Skeletal muscle satellite cell (primary cell): ENCODE results near the gene P3H1. TPM values are rescaled to one million over a fixed set of nuclear protein-coding genes. Genes with fewer than 3 reads are reported as not detected.
"Not testable (repeated sequence)": the region's sequence is repeated elsewhere in the genome, so short reads cannot be mapped to it uniquely, and the experiment has no call there.

Experiments used
- H3K27me3 ChIP-seq: 2 replicates; pipeline ENCODE4 v1.7.0; 2013; ENCODE audit warnings: low read length; ENCODE audit not compliant: control insufficient read depth, insufficient read depth
- H3K36me3 ChIP-seq: 2 replicates; pipeline ENCODE4 v1.7.0; 2013; ENCODE audit warnings: mild to moderate bottlenecking, control low read depth, low read length; ENCODE audit not compliant: insufficient read depth
- H3K4me1 ChIP-seq: 2 replicates; pipeline ENCODE4 v1.7.0; 2013; ENCODE audit warnings: low read length; ENCODE audit not compliant: control insufficient read depth, insufficient read depth
- H3K4me2 ChIP-seq: 2 replicates; pipeline ENCODE4 v1.7.0; 2013; ENCODE audit warnings: mild to moderate bottlenecking, low read length
- H3K4me3 ChIP-seq: 2 replicates; pipeline ENCODE4 v1.7.0; 2013; ENCODE audit warnings: low read length
- H3K9ac ChIP-seq: 2 replicates; pipeline ENCODE4 v1.7.0; 2013; ENCODE audit warnings: mild to moderate bottlenecking, low read depth, low read length, moderate library complexity
- H3K9me3 ChIP-seq: replicated peaks from 2 replicates; pipeline ENCODE4 v1.7.0; 2013; ENCODE audit warnings: mild to moderate bottlenecking, control low read depth, low read length
- total RNA-seq: library from RNA; depleted of rRNA; stranded (reverse); fragments of >200 nt; gene quantifications from 2 replicates; pipeline ENCODE4 v1.2.3, GENCODE V29; 2012; rRNA removed

Gene P3H1
- 113 and 114 TPM in 2 replicates for total RNA-seq

GRCh38 chr1:42766741-42767509 lies at the start of gene P3H1, which contains the start of gene C1orf50:
Gene P3H1, minus strand, starts transcription at chr1:42767028. Its CDS starts 57 bp downstream, at chr1:42766971.
Gene C1orf50, plus strand, starts transcription at chr1:42767249. Its CDS starts 63 bp downstream, at chr1:42767312.
- Histone ChIP-seq H3K4me3 (peak within 1 kb of the TSS; percentile 86), H3K27me3 (no peaks in the 10 kb centered on the region), H3K4me2 (peak within 1 kb of the TSS; percentile 90), H3K9me3 (no peaks in the 10 kb centered on the region), H3K36me3 (peaks cover 6% of the 10 kb centered on the region), H3K9ac (peak within 1 kb of the TSS; percentile 92), H3K4me1 (peaks cover 19% of the 10 kb centered on the region)

GRCh38 chr1:42815941-42816584 lies 49.2 kb upstream of the P3H1 start:
- peaks cover 16% of the 10 kb centered on the region for H3K4me1 ChIP-seq
- no peaks in the 10 kb centered on the region for H3K9me3 ChIP-seq
- H3K4me3 ChIP-seq: peak overlapping the region; percentile 99
- H3K36me3 ChIP-seq: no peaks in the 10 kb centered on the region
- peak overlapping the region; percentile 99 for H3K9ac ChIP-seq
- H3K27me3 ChIP-seq: no peaks in the 10 kb centered on the region
- peak overlapping the region; percentile 94 for H3K4me2 ChIP-seq

GRCh38 chr1:42814815-42815214 lies 48.0 kb upstream of the P3H1 start:
- H3K4me2 ChIP-seq, H3K9me3 ChIP-seq, H3K27me3 ChIP-seq, H3K36me3 ChIP-seq, H3K9ac ChIP-seq, H3K4me3 ChIP-seq: not testable (repeated sequence)
- peaks cover 16% of the 10 kb centered on the region for H3K4me1 ChIP-seq

- H3K36me3 ChIP-seq: no peaks in the 10 kb centered on the region
- no peak overlapping the region for H3K4me2 ChIP-seq
- no peaks in the 10 kb centered on the region for H3K27me3 ChIP-seq
- no peaks in the 10 kb centered on the region for H3K9me3 ChIP-seq
- no peak overlapping the region for H3K9ac ChIP-seq
- H3K4me3 ChIP-seq: no peak overlapping the region
- H3K4me1 ChIP-seq: no peaks in the 10 kb centered on the region
Observed at GRCh38 chr1:42807056-42807668, 40.3 kb upstream of the P3H1 start.

- Histone ChIP-seq H3K4me3 (no peak overlapping the region), H3K36me3 (no peaks in the 10 kb centered on the region), H3K9me3 (no peaks in the 10 kb centered on the region), H3K4me2 (no peak overlapping the region), H3K9ac (no peak overlapping the region), H3K27me3 (no peaks in the 10 kb centered on the region), H3K4me1 (no peaks in the 10 kb centered on the region)
Observed at GRCh38 chr1:42806593-42806992, 39.8 kb upstream of the P3H1 start.

GRCh38 chr1:42806171-42806570 lies 39.3 kb upstream of the P3H1 start:
- Histone ChIP-seq H3K27me3 (no peaks in the 10 kb centered on the region), H3K36me3 (no peaks in the 10 kb centered on the region), H3K4me2 (no peak overlapping the region), H3K4me3 (no peak overlapping the region), H3K9ac (no peak overlapping the region), H3K9me3 (no peaks in the 10 kb centered on the region), H3K4me1 (no peaks in the 10 kb centered on the region)

- Histone ChIP-seq H3K9me3 (no peaks in the 10 kb centered on the region), H3K27me3 (no peaks in the 10 kb centered on the region), H3K36me3 (no peaks in the 10 kb centered on the region), H3K4me3 (no peak overlapping the region), H3K9ac (no peak overlapping the region), H3K4me1 (no peaks in the 10 kb centered on the region), H3K4me2 (no peak overlapping the region)
Observed at GRCh38 chr1:42801832-42802473, 35.1 kb upstream of the P3H1 start.

GRCh38 chr1:42797979-42798378 lies 31.2 kb upstream of the P3H1 start:
- Histone ChIP-seq H3K4me3 (no peak overlapping the region), H3K27me3 (peaks cover 3% of the 10 kb centered on the region), H3K9me3 (no peaks in the 10 kb centered on the region), H3K36me3 (no peaks in the 10 kb centered on the region), H3K4me2 (no peak overlapping the region), H3K9ac (no peak overlapping the region), H3K4me1 (no peaks in the 10 kb centered on the region)

GRCh38 chr1:42797414-42797813 lies 30.6 kb upstream of the P3H1 start:
- Histone ChIP-seq H3K27me3 (peaks cover 3% of the 10 kb centered on the region), H3K4me1 (no peaks in the 10 kb centered on the region), H3K9me3 (no peaks in the 10 kb centered on the region), H3K4me2 (no peak overlapping the region), H3K9ac (no peak overlapping the region), H3K36me3 (no peaks in the 10 kb centered on the region), H3K4me3 (no peak overlapping the region)

GRCh38 chr1:42793824-42794223 lies 27.0 kb upstream of the P3H1 start:
- no peaks in the 10 kb centered on the region for H3K9me3 ChIP-seq
- H3K4me3 ChIP-seq: no peak overlapping the region
- H3K4me1 ChIP-seq: no peaks in the 10 kb centered on the region
- peaks cover 3% of the 10 kb centered on the region for H3K27me3 ChIP-seq
- no peaks in the 10 kb centered on the region for H3K36me3 ChIP-seq
- no peak overlapping the region for H3K4me2 ChIP-seq
- no peak overlapping the region for H3K9ac ChIP-seq

GRCh38 chr1:42788021-42788420 lies 21.2 kb upstream of the P3H1 start:
- Histone ChIP-seq H3K9me3 (no peaks in the 10 kb centered on the region), H3K9ac (no peak overlapping the region), H3K4me1 (peaks cover 9% of the 10 kb centered on the region), H3K4me3 (no peak overlapping the region), H3K27me3 (no peaks in the 10 kb centered on the region), H3K36me3 (no peaks in the 10 kb centered on the region), H3K4me2 (no peak overlapping the region)
